VCaP (cell line): ENCODE results near the gene KRTAP2-3.
"Not testable (repeated sequence)": the region's sequence is repeated elsewhere in the genome, so short reads cannot be mapped to it uniquely, and the experiment has no call there.

Source experiments
- H3K27ac ChIP-seq: fragments of 450-650 bp; 2 replicates; pipeline ENCODE4 v1.5.1; 2017
- CTCF ChIP-seq: fragments of 450-650 bp; conservative IDR thresholded peaks from 2 replicates; pipeline ENCODE4 v1.5.1; 2017; ENCODE audit warnings: mild to moderate bottlenecking, moderate library complexity

Gene KRTAP2-3

GRCh38 chr17:41058741-41059140, 1.2 kb downstream of the KRTAP2-3 start:
- H3K27ac ChIP-seq, result no peak overlapping the region
- TF ChIP-seq CTCF, result no peak

- H3K27ac ChIP-seq, result no peak overlapping the region
Measured at GRCh38 chr17:41057547-41057946, 2.4 kb downstream of the KRTAP2-3 start.

GRCh38 chr17:41055130-41055529, 4.8 kb downstream of the KRTAP2-3 start, which contains the start of gene KRTAP2-2:
Gene KRTAP2-2 (minus strand): TSS chr17:41055230. CDS start chr17:41055211, 19 bp downstream.
- H3K27ac ChIP-seq, result not testable (repeated sequence)

More at GRCh38 chr17:41057547-41057946, 2.4 kb downstream of the KRTAP2-3 start:
- no peak for TF ChIP-seq CTCF

DNA sequence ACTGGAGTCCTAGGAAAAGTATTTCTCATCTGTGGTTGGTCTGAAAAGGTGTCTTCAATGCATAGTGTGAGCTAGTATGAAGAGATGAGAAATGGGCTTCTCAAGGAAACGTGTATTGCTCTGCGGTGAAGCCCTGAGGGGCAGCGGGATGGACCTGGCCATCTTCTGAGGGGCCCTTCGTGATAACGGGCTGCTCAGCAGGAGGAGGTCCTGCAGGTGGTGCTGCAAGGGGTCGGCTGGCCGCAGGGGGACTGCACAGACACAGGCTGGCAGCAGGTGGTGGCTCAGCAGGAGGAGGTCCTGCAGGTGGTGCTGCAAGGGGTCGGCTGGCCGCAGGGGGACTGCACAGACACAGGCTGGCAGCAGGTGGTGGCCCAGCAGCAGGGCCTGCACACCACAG, 5.4 kb downstream of the KRTAP2-3 start:
- not testable (repeated sequence) for H3K27ac ChIP-seq

DNA sequence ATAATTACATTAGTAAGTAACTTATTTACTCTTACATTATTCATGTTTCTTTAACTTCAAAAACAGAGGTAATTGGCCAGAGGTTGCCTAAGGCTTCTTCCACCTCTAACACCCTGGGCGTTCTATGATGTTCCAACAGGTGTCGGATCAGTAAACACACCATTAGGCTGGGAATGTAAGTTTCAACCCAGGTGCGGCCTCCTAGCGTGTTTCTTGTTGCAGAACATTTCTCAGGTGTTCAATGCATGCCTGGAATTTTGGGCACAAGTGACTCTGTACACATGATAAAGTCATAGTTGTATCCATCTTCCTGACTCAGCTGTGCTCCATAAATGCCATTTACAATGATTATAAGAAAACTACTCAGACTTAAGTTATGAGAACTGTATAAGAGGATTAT, 5.9 kb downstream of the KRTAP2-3 start:
- no peak for TF ChIP-seq CTCF
- no peak overlapping the region for H3K27ac ChIP-seq

GRCh38 chr17:41052566-41052965, 7.3 kb downstream of the KRTAP2-3 start:
- H3K27ac ChIP-seq, result no peak overlapping the region
- TF ChIP-seq CTCF, result no peak

DNA sequence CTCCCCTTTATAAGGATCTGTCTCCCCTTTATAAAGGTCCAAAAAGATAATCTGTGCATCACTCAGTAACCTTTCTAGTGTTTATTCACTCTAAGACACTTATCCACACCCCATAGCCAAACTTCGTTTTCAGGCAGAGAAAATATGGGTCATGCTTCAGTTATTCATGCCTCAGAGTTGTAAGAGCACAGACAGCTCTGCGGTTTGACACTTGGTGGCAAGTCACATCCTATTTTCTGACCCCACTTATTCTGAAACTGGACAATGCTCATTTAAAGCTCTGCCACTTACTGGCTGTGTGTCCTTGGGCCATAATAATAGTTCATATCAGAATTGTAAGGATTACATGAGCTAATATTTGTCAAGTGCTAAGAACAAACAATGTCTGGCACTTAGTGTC, 10.8 kb downstream of the KRTAP2-3 start:
- no peak for TF ChIP-seq CTCF
- H3K27ac ChIP-seq, result no peak overlapping the region

- no peak for TF ChIP-seq CTCF
- H3K27ac ChIP-seq, result no peak overlapping the region
Measured at GRCh38 chr17:41048441-41048840, 11.5 kb downstream of the KRTAP2-3 start.

DNA sequence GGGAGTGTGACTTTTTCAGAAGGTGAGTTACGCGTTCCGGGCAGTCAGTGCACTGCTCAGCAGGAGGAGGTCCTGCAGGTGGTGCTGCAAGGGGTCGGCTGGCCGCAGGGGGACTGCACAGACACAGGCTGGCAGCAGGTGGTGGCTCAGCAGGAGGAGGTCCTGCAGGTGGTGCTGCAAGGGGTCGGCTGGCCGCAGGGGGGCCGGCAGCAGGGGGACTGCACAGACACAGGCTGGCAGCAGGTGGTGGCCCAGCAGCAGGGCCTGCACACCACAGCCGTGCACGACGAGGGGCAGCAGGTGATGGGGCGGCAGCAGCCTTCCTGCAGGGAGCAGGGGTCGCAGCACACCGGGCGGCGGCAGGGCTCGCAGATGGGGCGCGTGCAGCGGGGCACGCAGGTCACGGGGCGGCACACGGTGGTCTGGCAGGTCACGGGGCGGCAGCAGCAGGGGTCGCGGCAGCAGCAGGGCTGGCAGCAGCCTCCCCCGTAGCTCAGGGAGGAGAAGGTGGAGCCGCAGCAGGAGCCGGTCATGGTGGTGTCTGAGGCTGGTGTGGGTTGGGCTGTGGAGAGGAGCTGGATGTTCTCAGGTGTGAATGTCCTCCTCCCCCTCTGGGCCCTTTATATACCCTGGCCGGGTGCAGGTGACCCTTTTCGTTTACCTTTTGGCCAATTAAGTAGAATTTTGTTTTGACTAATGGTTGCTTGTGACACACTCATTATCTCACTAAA, 13.0 kb downstream of the KRTAP2-3 start, which contains the start of gene KRTAP2-1:
KRTAP2-1 (minus strand) TSS at position 582 of the 731 bp plus-strand sequence; CDS start at position 533, 49 bp downstream.
- not testable (repeated sequence) for H3K27ac ChIP-seq
